Superior temporal gyrus (tissue), 1 donor: ENCODE measurements around the gene TMEM9B.
"Not testable (repeated sequence)": the region's sequence is repeated elsewhere in the genome, so short reads cannot be mapped to it uniquely, and the experiment has no call there.

Experiments
- DNase-seq: peaks from one replicate; pipeline ENCODE4 v3.0.0-alpha.2; 2016; ENCODE audit errors: extremely low spot score

TMEM9B gene

DNA sequence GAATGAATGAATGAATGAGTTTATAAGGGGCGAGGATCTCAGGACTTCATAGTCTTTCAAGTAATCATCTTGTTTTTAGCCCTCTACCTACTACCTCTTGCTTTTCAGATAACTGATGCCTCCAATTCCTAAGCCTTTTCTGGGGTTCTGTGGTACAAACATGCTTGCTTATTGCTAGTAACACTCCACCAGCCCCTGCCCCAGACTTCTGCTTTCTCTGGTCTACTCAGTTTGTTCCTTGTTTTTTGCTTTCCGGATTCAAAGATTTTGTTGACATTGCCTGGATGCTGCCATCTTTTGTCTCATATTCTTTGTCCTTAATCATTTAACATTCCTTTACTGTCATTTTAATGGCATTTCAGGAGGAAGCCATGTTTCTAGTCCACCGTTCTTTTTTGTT is 8.9 kb upstream of the TMEM9B start:
- DNase-seq, result no peak

DNA sequence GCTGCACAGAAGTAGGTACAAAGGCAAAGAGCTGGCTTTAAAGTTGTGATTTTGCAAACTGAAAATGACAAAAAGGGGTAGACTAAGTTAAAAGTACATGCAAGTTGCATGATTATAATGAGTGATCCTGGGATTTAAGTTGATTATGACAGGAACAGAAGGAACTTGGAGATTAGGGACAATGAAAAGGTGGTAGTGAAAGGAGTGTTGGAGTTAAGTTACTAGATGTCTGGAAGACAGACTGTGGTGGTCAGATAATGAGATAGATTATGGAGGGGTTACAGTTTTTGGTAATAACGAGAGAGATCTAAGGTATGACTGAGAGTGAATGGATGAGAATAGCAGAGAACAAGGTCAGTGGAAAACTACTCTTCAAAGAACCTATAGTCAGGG is 7.7 kb upstream of the TMEM9B start:
- DNase-seq, result no peak

DNA sequence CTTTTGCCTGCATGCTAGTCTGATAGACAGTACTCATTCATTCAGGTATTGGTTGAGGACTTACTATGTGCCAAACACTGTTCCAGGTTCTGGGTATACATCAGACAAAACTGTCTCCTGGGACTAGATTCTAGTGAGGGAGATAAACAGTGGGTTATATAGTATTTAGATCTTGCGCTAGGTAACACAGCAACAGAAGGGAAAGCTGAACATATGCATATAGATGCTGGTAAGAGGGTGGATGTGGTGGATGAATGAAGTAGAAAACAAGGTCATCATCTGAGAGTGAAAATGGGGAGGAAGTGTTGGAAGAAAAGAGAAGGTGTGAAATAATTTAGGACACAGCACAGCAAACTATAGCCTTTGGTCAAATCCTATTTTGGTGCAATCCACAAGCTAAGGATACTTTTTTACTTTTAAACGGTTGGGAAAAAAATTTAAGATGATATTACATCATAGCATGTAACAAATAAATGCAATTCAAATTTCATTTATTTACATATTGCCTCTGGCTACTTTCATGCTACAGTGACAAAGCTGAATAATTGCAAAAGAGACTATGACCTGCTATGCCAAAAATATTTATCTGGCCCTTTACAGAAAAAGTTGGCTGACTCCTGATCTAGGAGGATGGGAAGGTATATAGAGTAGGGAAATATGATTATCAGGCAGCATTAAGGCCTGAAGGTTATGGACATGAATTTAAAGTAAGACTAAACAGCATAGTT is 7.1 kb upstream of the TMEM9B start:
- no peak for DNase-seq

DNA sequence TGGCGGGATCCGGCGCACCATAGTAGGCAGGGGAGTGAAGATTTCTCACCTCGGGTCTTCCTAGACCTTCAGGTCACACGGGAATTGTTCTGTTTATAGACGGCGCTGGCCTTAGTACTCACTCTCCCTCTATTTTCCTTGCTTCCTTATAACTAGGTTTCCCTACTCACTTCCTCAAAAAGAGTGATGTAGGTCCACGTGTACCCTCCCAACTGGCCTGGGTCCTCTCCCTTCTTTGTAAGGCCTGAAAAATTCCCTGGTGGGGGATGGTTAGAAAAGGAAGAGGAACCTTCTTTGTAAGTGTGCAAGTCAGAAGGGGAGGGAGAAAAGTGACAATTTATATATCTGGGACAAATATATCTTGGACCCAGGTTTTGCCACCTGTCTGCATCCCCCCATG is 2.9 kb upstream of the TMEM9B start:
- no peak for DNase-seq

DNA sequence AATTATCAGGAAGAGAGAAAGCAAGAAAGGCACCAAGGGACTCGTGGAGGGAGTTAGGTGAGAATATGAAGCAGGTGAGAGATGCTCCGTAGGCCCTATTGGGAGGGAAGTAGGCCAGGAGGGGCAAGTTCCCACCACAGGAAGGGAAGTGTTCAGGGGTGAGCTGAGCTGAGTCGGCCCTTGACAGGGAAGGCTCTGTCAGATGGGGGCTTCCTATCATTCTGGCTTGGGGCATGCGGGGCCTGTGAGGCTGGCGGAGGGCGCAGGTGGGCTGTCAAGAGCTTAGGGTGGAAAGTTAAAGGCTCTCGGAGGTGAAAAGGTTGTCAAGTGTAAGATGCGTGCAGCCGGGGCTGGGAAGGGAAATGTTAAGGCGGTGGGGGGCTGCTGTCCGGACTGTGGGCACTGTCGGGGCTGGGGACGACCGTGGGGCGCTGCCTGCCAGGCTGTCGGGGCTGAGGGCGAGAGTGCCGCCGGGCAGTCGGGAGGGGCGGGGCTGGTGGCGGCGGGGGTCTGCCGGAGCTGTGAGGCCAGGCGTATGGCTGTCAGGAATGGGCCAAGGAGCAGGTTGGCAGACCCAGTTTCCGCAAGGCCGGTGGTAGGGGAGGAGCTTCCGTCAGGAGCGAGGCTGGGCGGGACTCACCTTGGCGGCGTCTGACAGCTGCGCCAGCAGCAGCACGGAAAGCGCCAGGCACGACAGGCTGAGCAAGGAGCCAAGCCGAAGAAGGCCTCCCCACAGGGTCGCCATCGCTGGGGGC is 496 bp downstream of the TMEM9B start:
- DNase-seq, result no peak

DNA sequence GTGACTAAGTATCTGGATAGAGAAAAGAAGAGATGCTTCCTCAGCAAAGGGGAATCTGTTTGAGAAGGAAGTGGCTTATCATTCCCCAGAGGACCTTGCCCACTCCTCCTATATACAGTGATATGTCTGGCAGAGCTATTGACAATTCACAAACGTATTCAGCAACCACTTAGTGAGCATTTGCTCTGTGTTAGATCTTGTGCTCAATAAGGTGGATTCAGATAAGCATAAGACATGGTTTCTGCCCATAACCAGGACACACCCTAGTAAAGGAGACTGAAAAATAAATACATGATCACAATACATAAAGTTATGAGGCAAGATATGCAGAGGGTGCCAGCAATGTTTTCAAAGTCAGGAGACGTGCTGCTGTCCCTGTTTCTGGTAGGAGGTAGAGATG is 1.4 kb downstream of the TMEM9B start:
- DNase-seq, result no peak

DNA sequence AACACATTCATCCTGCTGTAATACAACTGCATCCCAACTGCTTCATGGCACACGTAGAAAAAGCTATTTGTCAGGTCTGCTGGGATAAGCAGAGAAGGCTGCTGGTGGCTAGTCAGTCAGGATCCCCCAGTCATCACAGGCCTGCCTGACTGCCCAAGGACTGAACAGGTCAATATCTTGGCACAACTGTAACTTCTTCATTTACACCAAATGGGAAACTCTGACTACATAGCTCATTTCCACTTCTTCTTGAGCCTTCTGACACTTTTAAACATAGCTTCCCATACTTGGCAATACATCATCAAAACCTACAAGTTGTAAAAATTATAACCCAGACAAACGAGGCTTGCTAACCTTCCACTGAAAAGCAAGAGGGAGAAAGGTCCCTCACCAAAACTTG is 2.8 kb downstream of the TMEM9B start:
- no peak for DNase-seq

DNA sequence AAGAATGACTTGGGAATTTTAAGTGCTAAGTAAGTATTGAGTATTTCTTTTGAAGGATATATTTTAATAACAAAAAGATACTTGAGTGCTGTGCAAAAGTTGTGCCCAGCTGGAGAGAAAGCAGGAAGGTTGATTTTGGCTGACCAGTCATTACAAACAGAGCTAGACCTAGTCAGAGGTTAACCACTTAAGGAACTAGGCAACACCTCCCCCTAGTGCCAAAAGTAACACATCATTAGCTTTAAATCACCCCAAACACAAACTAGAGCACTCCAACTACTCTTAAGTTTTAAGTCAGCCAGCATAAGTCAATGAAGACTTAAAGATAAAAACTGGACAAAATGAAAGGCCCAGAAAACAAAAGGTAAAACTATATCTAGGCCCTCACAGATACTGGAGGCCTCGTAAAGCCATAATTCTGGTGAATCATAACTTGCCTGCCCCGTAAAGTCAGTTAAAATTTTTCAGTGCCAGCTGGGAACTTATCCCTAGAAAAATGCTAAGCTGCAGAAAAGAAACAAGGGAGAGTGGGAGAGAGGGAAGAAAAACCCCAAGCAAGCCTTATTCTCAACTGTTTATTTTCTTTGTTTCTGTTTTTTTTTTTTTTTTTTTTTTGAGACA is 4.6 kb downstream of the TMEM9B start:
- peak; percentile 55 for DNase-seq

DNA sequence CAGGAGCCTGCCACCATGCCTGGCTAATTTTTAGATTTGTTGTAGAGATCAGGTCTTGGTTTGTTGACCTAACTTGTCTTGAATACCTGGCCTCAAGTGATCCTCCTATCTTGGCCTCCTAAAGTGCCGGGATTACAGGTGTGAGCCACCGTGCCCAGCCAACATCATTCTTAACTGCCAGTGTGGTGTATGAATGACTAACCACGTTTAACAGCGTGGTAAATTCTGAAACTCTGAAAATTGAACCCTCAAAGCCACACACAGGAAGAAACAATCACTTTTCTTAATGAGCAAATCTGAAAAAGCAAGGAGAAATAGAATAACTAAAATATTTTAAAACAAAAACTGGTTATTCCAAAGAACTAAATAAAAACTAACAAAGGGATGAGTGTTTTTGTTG is 7.4 kb downstream of the TMEM9B start:
- DNase-seq, result no peak

DNA sequence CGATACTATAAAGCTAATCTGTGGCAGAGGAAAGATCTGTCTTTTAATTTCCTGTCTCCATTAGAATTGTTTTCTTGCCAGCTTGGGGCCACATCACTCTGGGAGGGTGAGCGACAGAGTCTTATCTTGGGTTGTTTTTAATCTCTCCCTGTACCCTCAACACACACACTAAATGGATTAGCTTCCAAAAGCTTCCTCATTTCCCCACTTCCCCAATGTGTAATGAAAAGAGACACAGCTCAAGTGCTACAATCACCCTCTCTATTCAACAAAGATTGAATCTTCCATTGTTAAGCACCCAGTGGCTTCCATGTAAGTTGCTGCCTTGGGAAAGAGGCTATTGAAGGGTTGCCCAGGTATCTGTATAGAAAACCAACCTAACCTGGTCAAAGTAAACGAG is 15.4 kb downstream of the TMEM9B start:
- DNase-seq, result no peak

DNA sequence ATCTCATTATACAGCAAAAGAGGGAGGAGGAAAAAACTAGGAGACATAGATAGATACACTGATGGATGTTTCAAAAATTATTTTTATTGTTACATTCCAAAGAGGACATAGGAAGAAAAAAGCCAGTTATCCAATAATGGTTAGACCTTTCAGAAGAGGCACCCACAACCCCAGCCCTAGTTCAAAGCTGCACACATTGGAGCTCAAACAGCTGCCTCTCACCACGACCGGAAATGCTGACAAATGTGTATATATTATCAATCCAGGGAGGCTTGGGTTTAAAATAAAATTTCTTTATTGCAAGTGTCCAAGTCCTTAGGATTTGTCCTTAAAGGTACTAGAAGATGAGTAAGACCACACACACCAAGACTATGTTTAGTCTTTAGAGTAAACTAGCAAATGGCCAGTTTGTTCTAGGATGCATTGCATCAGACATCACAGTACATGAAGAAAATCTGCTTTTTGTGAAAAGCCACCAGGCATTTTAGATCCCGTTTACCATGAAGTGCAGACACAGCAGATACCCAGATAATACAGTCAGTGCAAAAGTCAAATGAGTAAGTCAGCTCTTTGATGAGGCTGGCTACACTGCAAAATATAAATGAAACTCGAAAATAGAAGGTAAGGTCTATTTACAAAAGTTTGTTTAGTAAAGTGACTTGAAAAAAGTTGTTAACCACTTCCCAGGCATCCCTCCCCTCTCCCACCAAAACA is 16.9 kb downstream of the TMEM9B start:
- no peak for DNase-seq

DNA sequence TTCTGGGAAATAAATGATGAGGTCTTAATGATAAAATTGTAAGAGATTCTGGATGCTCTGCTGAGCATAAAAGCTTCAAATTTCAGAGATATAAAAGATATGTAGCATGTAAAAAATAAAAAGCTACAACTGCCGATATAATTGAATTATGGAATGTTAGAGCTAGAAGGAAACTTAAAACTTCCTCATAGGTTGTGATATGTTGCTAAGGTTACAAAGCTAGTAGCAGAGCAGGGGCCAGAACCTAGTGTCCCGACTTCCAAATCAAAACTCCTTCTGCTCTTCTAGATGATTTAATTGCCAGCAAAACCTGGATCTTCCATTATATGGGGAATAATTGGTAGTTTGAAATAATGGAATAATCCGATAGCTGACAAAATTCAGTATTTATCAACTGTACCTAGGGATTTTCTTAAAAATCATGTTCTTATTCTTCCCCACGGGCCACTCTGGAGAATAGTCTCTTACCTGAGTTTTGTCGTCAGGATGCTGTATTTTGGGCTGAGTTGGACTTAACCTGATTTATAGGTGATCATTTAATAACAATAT is 21.6 kb downstream of the TMEM9B start, which contains the start of gene ASCL3:
Gene ASCL3, minus strand, starts transcription at position 499 of the 549 bp plus-strand sequence. CDS start 4,855 bp downstream, outside the sequence.
- no peak for DNase-seq

DNA sequence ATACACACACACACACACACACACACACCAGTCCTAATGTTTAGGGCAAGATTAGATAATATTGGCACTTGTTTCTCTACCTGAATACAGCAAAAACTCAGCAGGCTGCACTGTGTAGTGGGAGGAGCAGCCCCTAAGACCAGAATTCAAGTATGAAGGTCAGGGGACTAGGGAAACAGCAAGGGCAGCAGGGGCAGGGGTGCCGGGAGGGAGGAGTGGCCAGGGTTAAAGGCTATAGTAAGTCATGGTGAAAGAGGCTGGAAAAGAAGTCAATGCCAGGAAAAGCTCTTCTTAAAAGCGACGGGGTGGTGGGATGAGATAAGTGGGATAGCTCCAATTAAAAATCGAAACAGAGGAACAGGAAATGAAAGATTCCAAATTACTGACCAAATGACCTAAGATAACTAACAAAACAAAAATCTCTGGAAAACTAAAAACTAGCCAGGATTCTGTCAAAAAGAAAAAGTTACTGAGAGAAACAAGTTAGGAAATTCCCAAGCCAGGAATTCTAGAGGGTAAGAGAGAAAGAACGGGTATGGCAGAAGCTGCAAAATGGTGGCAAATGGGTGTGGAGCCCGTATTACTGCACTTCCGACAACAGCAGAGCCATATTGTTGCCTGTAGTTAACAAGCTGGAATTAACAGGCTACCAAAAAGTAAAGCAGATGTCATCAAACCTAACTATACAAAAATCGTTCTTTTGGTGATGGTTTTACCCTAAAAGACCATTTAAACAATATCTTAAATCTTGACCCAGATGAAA is 22.7 kb downstream of the TMEM9B start:
- no peak for DNase-seq

DNA sequence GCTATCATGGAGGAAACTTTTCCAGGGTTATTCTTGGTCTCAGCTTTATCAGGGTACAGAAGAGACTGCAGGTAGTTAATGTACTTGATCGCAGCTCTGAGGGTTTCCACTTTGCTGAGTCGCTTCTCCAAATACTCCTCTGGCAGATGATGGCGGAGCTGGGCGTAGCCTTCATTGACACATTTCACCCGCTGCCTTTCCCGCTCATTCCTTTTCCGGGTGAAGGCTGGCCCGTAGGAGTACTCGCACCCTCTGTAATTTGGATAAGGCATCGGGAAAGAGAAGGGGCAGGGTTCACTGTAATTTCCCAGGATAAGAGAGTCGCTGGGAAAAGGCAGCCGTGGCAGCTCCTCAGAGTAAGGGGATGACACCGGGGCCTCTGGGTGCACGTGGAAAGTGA is 26.6 kb downstream of the TMEM9B start:
- no peak for DNase-seq

DNA sequence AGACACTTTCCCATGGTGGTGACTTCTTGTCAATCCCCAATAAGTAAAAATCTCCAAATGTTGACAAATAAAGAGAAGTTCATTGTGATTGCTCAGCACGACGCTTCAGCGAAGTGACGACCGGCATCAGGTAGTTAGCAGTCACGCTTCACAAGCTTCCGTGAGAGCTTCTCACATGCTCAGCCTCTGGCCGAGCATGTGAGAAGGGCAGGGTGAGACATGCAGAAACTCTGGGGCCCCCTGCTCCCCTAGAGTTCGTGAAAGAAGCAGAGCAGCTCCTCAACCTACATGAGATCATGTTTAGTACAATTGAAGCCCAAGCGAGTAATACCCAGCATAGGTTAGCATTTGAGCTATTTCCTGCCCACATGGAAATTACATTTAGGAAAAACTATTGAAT is 27.1 kb downstream of the TMEM9B start:
- no peak for DNase-seq

DNA sequence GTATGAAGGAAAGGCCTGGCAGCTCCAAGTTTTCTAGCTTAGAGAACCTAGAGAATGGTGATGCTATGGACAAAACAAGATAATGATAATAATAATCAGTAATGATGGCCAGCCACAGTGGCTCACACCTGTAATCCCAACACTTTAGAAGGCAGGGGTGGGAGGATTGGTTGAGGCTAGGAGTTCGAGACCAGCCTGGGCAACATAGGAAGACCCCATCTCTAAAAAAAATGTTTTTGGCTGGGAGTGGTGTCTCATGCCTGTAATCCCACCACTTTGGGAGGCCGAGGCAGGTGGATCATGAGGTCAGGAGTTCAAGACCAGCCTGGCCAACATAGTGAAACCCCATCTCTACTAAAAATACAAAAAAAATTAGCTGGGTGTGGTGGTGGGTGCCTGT is 28.5 kb downstream of the TMEM9B start:
- not testable (repeated sequence) for DNase-seq

DNA sequence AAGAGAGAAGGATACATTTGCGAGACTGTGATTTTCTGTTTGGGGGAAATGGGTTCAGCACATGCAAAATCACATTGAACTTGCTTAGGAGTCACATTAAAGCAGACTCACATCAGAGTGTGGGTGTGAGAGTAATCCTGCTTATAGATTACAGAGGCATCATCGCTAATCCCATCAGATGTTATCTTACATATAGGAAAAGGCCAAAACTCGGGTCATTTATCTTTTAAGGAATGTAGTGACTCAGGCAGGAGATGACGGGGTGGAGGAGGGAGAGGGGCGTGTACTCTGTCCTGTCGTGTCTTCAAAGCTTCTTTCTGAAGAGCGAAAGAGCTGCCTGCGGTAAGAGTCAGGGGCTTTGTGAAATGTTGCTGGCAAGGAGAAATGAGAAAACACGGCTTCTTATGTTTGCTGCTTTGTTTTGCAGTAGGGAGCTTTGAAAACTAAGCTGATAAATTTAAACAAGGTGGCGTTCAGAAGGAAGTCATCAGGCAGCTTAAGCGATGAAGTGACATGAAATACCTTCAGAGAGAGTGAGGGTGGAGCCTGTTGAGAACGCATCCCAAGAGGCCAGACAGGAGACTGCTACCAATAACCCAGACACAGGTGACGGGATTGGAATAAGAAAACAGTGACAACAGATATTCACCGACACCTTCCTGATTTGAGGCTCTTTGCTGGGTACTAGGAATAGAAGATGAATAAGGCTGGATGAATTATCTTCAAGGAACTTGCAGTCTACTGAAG is 29.3 kb downstream of the TMEM9B start:
- no peak for DNase-seq

DNA sequence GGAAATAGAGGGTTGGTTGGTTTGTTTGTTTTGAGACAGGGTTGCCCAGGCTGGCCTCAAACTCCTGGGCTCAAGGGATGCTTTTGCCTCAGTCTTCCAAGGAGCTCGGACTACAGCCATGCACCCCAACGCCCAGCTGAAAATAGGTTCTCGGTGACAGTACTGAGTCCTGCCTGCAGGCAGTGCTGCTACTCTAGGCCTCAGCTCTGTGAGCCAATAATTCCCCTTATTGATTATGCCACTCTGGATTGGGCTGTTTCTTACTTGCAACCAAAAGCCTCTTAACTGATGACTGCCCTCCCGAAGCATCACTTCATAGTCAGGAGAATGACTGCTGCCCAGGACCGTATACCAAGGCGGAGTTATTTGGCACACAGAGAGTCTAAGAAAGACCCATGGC is 30.3 kb downstream of the TMEM9B start:
- DNase-seq, result no peak

DNA sequence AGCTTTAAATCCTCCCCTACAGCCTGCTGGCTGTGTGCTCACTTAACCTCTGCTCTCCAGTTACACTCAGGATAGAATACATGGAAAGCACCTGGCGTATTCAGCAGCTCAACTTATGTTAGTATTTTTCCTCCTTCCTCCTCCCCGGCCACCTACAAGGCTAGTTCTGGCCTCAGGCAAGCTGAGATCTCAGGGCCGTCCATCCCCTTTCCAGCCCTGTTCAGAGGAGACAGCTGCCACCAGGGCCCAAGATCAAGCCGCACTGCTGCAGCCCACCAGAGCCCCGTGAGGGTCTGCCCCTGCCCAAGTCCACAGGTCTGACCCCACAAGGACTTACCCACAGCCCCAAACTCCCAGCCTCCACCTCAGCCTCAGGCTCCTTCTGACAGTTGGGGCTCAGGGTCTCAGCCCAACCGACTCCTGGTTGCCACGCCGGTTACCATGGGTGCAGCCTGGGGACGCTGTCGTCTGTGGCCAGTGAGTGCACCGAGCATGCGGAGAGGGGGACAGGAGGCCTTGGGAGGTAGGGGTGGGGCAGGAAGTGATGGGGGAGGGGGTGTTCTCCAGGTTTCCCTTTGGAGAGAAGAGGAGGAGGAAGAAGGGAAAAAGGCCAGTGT is 31.6 kb downstream of the TMEM9B start, which contains the start of gene C11orf16:
Gene C11orf16, minus strand, starts transcription at position 384 of the 617 bp plus-strand sequence. CDS start 639 bp downstream, outside the sequence.
- DNase-seq, result no peak
